HCT116 (cell line): ENCODE data around the gene POU5F2. TPM values are rescaled to one million over a fixed set of nuclear protein-coding genes. Genes with fewer than 3 reads are reported as not detected.

Experiments
- ATAC-seq: fragments of 200-7000 bp; cut with Tn5 transposase; 2 replicates; pipeline ENCODE4 v1.9.1; 2020; ENCODE audit warnings: mild to moderate bottlenecking, moderate library complexity
- BruUV-seq: library from RNA; stranded (reverse); fragments of 400-500 nt; replicated peaks from 2 replicates; lab custom pipeline; 2021; lab: Mats Ljungman, UMichigan
- CTCF ChIA-PET: fragments of 300-600 bp; sonication (Branson Sonifier 250); formaldehyde crosslinking; loops from one replicate; lab custom pipeline; 2021; ENCODE audit warnings: antibody characterized with exemption; lab: Charles Lee
- POLR2A ChIA-PET: fragments of 300-600, 350-600 bp; sonication (Branson Sonifier 250); formaldehyde crosslinking; loops from one replicate; lab custom pipeline; 2021; ENCODE audit warnings: antibody characterized with exemption; lab: Charles Lee
- RAD21 ChIA-PET, 2 experiments: fragments of 300-600 bp; sonication (Branson Sonifier 250); formaldehyde crosslinking; loops; one replicate each; lab custom pipeline; 2023; ENCODE audit warnings: low total read pairs in 2 of 2; ENCODE audit not compliant: uncharacterized antibody in 2 of 2, unreplicated experiment in 2 of 2, low non-redundant PET in 1 of 2; lab: Charles Lee
- DNase-seq: peaks from one replicate; pipeline ENCODE4 v3.0.0-alpha.2; 2010; ENCODE audit warnings: low read depth, low spot score
- H2AFZ ChIP-seq: fragments of 200-600 bp; shearing (Covaris generic), sonication (generic); 2 replicates; pipeline ENCODE4 v1.6.1; 2017; ENCODE audit warnings: low read depth, mixed run types, mixed read lengths, antibody characterized with exemption, low read length; ENCODE audit not compliant: poor library complexity, severe bottlenecking
- H3K27ac ChIP-seq: 2 replicates; pipeline ENCODE4 v1.5.1; 2012; ENCODE audit warnings: low read depth, low read length
- H3K27me3 ChIP-seq: fragments of 200-600 bp; sonication (generic); 2 replicates; pipeline ENCODE4 v1.6.1; 2016; ENCODE audit warnings: mixed run types, low read length, mixed read lengths; ENCODE audit not compliant: insufficient read depth
- H3K36me3 ChIP-seq, 2 experiments: fragments of 200-500 bp in 1 of 2; fragments of 200-600 bp in 1 of 2; sonication (Bioruptor generic) in 1 of 2; sonication (generic) in 1 of 2; 2 replicates each; pipeline versions ENCODE4 v1.5.1 to v1.6.1; 2014 to 2016; ENCODE audit warnings: low read length in 2 of 2, inconsistent platforms in 1 of 2, mixed read lengths in 1 of 2, mixed run types in 1 of 2; ENCODE audit not compliant: insufficient read depth in 2 of 2, control insufficient read depth in 1 of 2
- H3K4me1 ChIP-seq, 2 experiments: fragments of 200-600 bp in 1 of 2; sonication (generic) in 1 of 2; 2 replicates each; pipeline versions ENCODE4 v1.5.1 to v1.6.1; 2012 to 2017; ENCODE audit warnings: low read length in 2 of 2, inconsistent platforms in 1 of 2, mild to moderate bottlenecking in 1 of 2, mixed read lengths in 1 of 2, mixed run types in 1 of 2, moderate library complexity in 1 of 2; ENCODE audit not compliant: insufficient read depth in 2 of 2, control insufficient read depth in 1 of 2
- H3K4me2 ChIP-seq: fragments of 200-600 bp; sonication (generic); 2 replicates; pipeline ENCODE4 v1.6.1; 2017; ENCODE audit warnings: mixed run types, low read length, mixed read lengths
- H3K4me3 ChIP-seq, 2 experiments: fragments of 200-600 bp in 1 of 2; sonication (generic) in 1 of 2; replicated peaks in 1 of 2; 2 replicates each; pipeline ENCODE4 v1.5.1; 2011 to 2016; ENCODE audit warnings: low read length in 2 of 2, control low read depth in 1 of 2, low read depth in 1 of 2, mild to moderate bottlenecking in 1 of 2, mixed read lengths in 1 of 2, mixed run types in 1 of 2
- H3K79me2 ChIP-seq: fragments of 200-600 bp; sonication (generic); 2 replicates; pipeline ENCODE4 v1.6.1; 2017; ENCODE audit warnings: mild to moderate bottlenecking, mixed run types, low read length, moderate library complexity, mixed read lengths; ENCODE audit not compliant: insufficient read depth
- H3K9ac ChIP-seq: fragments of 200-600 bp; sonication (generic); 2 replicates; pipeline ENCODE4 v1.6.1; 2016; ENCODE audit warnings: low read length, mixed read lengths
- H3K9me2 ChIP-seq: fragments of 200-600 bp; sonication (generic), shearing (Covaris generic); 2 replicates; pipeline ENCODE4 v1.6.1; 2017; ENCODE audit warnings: mixed run types, mild to moderate bottlenecking, moderate library complexity; ENCODE audit not compliant: insufficient read depth
- H3K9me3 ChIP-seq, 2 experiments: fragments of 200-500 bp in 1 of 2; fragments of 200-600 bp in 1 of 2; sonication (Bioruptor generic) in 1 of 2; sonication (generic) in 1 of 2; 2 replicates each; pipeline ENCODE4 v1.6.1; 2014 to 2017; ENCODE audit warnings: low read length in 2 of 2, mixed read lengths in 2 of 2, inconsistent platforms in 1 of 2, low read depth in 1 of 2, mild to moderate bottlenecking in 1 of 2, mixed run types in 1 of 2, moderate library complexity in 1 of 2; ENCODE audit not compliant: control insufficient read depth in 1 of 2, insufficient read depth in 1 of 2
- H4K20me1 ChIP-seq: fragments of 200-600 bp; sonication (generic), shearing (Covaris generic); 2 replicates; pipeline ENCODE4 v1.6.1; 2017; ENCODE audit warnings: mixed run types, mild to moderate bottlenecking, moderate library complexity; ENCODE audit not compliant: insufficient read depth
- CBX3 ChIP-seq: IDR thresholded peaks from 2 replicates; pipeline ENCODE4 v1.6.1; 2012; ENCODE audit warnings: low read depth
- CEBPB ChIP-seq: IDR thresholded peaks from 2 replicates; pipeline ENCODE4 v1.6.1; 2012; ENCODE audit warnings: low read depth
- CTCF ChIP-seq, 3 experiments: fragments of 200-600 bp in 1 of 3; sonication (generic) in 1 of 3; IDR thresholded peaks in 2 of 3; conservative IDR thresholded peaks in 1 of 3; 2 replicates each; pipeline ENCODE4 v1.5.1; 2012 to 2017; ENCODE audit warnings: low read depth in 2 of 3, low read length in 2 of 3, antibody characterized with exemption in 1 of 3, borderline replicate concordance in 1 of 3, control low read depth in 1 of 3, mild to moderate bottlenecking in 1 of 3, mixed read lengths in 1 of 3, mixed run types in 1 of 3, moderate library complexity in 1 of 3; ENCODE audit not compliant: insufficient read depth in 1 of 3
- FOSL1 ChIP-seq: IDR thresholded peaks from 2 replicates; pipeline ENCODE4 v1.6.1; 2012; ENCODE audit warnings: low read depth
- SIN3A ChIP-seq: IDR thresholded peaks from 2 replicates; pipeline ENCODE4 v1.6.1; 2012; ENCODE audit warnings: low read depth
- TCF7L2 ChIP-seq: IDR thresholded peaks from 2 replicates; pipeline ENCODE4 v1.7.0; 2011; ENCODE audit warnings: borderline replicate concordance, inconsistent platforms; ENCODE audit not compliant: insufficient read depth, insufficient read length; ENCODE audit errors: extremely low read depth
- YY1 ChIP-seq: IDR thresholded peaks from 2 replicates; pipeline ENCODE4 v1.6.1; 2011; ENCODE audit warnings: low read length, low read depth, moderate library complexity, mild to moderate bottlenecking; ENCODE audit not compliant: insufficient replicate concordance; ENCODE audit errors: extremely low read depth
- intact Hi-C: fragments of 100-400 bp; cut with micrococcal nuclease; formaldehyde crosslinking; loops from 2 replicates; pipeline ENCODE4 v1.10.0; 2022
- total RNA-seq: library from RNA; stranded (reverse); gene quantifications from one replicate; pipeline ENCODE4 v1.2.1, GENCODE V29; 2021; ENCODE audit not compliant: unreplicated experiment

The POU5F2 gene
- total RNA-seq, 1 experiment from 2014 or later: 0.44 TPM

GRCh38 chr5:93691997-93692396 lies 49.4 kb downstream of the POU5F2 start:
- no peaks in the 10 kb centered on the region for H3K79me2 ChIP-seq
- TF ChIP-seq CTCF (IDR thresholded peaks at IDR 0.05 in 2 of 3, conservative IDR thresholded peaks at IDR 0.05 in 1 of 3; ENCODE audit: borderline replicate concordance in 1 of 3, insufficient read depth in 1 of 3, low read depth in 2 of 3, low read length in 2 of 3): no peak
- TF ChIP-seq FOSL1: no peak
- no peak for TF ChIP-seq YY1
- TF ChIP-seq CEBPB: no peak
- TF ChIP-seq CBX3: no peak
- no peak for TF ChIP-seq TCF7L2
- no peak for TF ChIP-seq SIN3A
- ChIA-PET RAD21 (no interaction called here), POLR2A (no interaction called here), CTCF (no interaction called here)
- no peak overlapping the region for H3K4me2 ChIP-seq
- H3K27me3 ChIP-seq: no peaks in the 10 kb centered on the region
- no peaks in the 10 kb centered on the region for H3K9me3 ChIP-seq
- no peak overlapping the region for H3K9ac ChIP-seq
- intact Hi-C loops: no loop called here
- ATAC-seq: no peak
- no peaks in the 10 kb centered on the region for H3K4me1 ChIP-seq
- no peak overlapping the region for H3K27ac ChIP-seq
- no peaks in the 10 kb centered on the region for H4K20me1 ChIP-seq
- no peaks in the 10 kb centered on the region for H3K9me2 ChIP-seq
- DNase-seq: no peak
- no peaks in the 10 kb centered on the region for H3K36me3 ChIP-seq
- BruUV-seq: no TSS peak
- no peak overlapping the region for H2AFZ ChIP-seq
- no peak overlapping the region for H3K4me3 ChIP-seq

Other genes starting within 250 kb of the POU5F2 start
- 20.1 TPM for gene NR2F1-AS1, start 160.4 kb downstream of the POU5F2 start, total RNA-seq
- gene NR2F1, start 158.4 kb downstream of the POU5F2 start, total RNA-seq: 51.2 TPM